WTC11 (cell line): ENCODE data around the gene FEM1A. TPM values are rescaled to one million over a fixed set of nuclear protein-coding genes. Genes with fewer than 3 reads are reported as not detected.
A peak's percentile ranks its signal among the peaks of the same experiment; 100 is the strongest.

Source experiments
- AFF4 ChIP-seq: sonication (generic); formaldehyde crosslinking; IDR thresholded peaks from 2 replicates; pipeline ENCODE4 v1.8.1; 2023; ENCODE audit warnings: mild to moderate bottlenecking, missing genetic modification reagents, borderline replicate concordance
- ARID4B ChIP-seq: sonication (generic); formaldehyde crosslinking; IDR thresholded peaks from 2 replicates; pipeline ENCODE4 v1.8.0; 2023; ENCODE audit warnings: missing genetic modification reagents, mild to moderate bottlenecking, borderline replicate concordance
- ATF2 ChIP-seq: sonication (generic); formaldehyde crosslinking; IDR thresholded peaks from 2 replicates; pipeline ENCODE4 v1.8.1; 2022; ENCODE audit warnings: low read depth, missing genetic modification reagents, borderline replicate concordance
- CDX4 ChIP-seq: fragments of 250-450 bp; sonication (Bioruptor Pico); IDR thresholded peaks from 2 replicates; pipeline ENCODE4 v1.9.0; 2021; ENCODE audit warnings: moderate library complexity, mild to moderate bottlenecking, inconsistent platforms, borderline replicate concordance
- CREB1 ChIP-seq: sonication (generic); formaldehyde crosslinking; IDR thresholded peaks from 2 replicates; pipeline ENCODE4 v1.8.0; 2023; ENCODE audit warnings: mild to moderate bottlenecking, missing genetic modification reagents
- E2F1 ChIP-seq: sonication (generic); formaldehyde crosslinking; IDR thresholded peaks from 2 replicates; pipeline ENCODE4 v1.8.0; 2022; ENCODE audit warnings: mild to moderate bottlenecking, missing genetic modification reagents
- FOXK1 ChIP-seq: sonication (generic); formaldehyde crosslinking; IDR thresholded peaks from 2 replicates; pipeline ENCODE4 v1.8.0; 2022; ENCODE audit warnings: mild to moderate bottlenecking, moderate library complexity, missing genetic modification reagents
- HMGA2 ChIP-seq: fragments of 250-450 bp; sonication (Bioruptor Pico); IDR thresholded peaks from 2 replicates; pipeline ENCODE4 v1.4.0; 2021; ENCODE audit warnings: mild to moderate bottlenecking, moderate library complexity
- MLX ChIP-seq: sonication (generic); formaldehyde crosslinking; IDR thresholded peaks from 2 replicates; pipeline ENCODE4 v1.8.1; 2023; ENCODE audit warnings: mild to moderate bottlenecking, missing genetic modification reagents, moderate library complexity
- NR1H2 ChIP-seq: sonication (generic); formaldehyde crosslinking; IDR thresholded peaks from 2 replicates; pipeline ENCODE4 v1.9.0; 2021; ENCODE audit warnings: mild to moderate bottlenecking, moderate library complexity, missing genetic modification reagents
- OVOL2 ChIP-seq: fragments of 250-450 bp; sonication (Bioruptor Pico); IDR thresholded peaks from 2 replicates; pipeline ENCODE4 v1.9.0; 2021; ENCODE audit warnings: mild to moderate bottlenecking, borderline replicate concordance
- PREB ChIP-seq: sonication (generic); formaldehyde crosslinking; IDR thresholded peaks from 2 replicates; pipeline ENCODE4 v1.8.1; 2022; ENCODE audit warnings: mild to moderate bottlenecking, missing genetic modification reagents, moderate library complexity, borderline replicate concordance
- TP53 ChIP-seq: sonication (generic); formaldehyde crosslinking; IDR thresholded peaks from 2 replicates; pipeline ENCODE4 v1.8.1; 2023; ENCODE audit warnings: mild to moderate bottlenecking, missing genetic modification reagents
- ZNF219 ChIP-seq: sonication (generic); formaldehyde crosslinking; IDR thresholded peaks from 2 replicates; pipeline ENCODE4 v1.8.0; 2023; ENCODE audit warnings: missing genetic modification reagents, mild to moderate bottlenecking, borderline replicate concordance
- ZNF317 ChIP-seq: sonication (generic); formaldehyde crosslinking; IDR thresholded peaks from 2 replicates; pipeline ENCODE4 v1.8.1; 2023; ENCODE audit warnings: low read depth, mild to moderate bottlenecking, moderate library complexity, missing genetic modification reagents, borderline replicate concordance
- ZNF396 ChIP-seq: fragments of 250-450 bp; sonication (Bioruptor Pico); IDR thresholded peaks from 2 replicates; pipeline ENCODE4 v1.8.0; 2021; ENCODE audit warnings: mild to moderate bottlenecking, moderate library complexity, borderline replicate concordance
- ZNF416 ChIP-seq: fragments of 250-450 bp; sonication (Bioruptor Pico); IDR thresholded peaks from 2 replicates; pipeline ENCODE4 v1.9.0; 2021; ENCODE audit warnings: mild to moderate bottlenecking, inconsistent platforms
- ZNF532 ChIP-seq: fragments of 250-450 bp; sonication (Bioruptor Pico); IDR thresholded peaks from 2 replicates; pipeline ENCODE4 v1.9.0; 2021; ENCODE audit warnings: mild to moderate bottlenecking, borderline replicate concordance
- ZNF671 ChIP-seq: fragments of 250-450 bp; sonication (Bioruptor Pico); IDR thresholded peaks from 2 replicates; pipeline ENCODE4 v1.8.0; 2021; ENCODE audit warnings: mild to moderate bottlenecking
- total RNA-seq: library from RNA; stranded (reverse); gene quantifications from 3 replicates; pipeline ENCODE4 v1.2.3, GENCODE V29; 2021

The FEM1A gene
- total RNA-seq, 1 experiment from 2014 or later, result 15.7 TPM

- peak; percentile 98 for TF ChIP-seq ATF2 (CRISPR knock-in tag)
- TF ChIP-seq HMGA2 (CRISPR knock-in tag), result no peak
- no peak for TF ChIP-seq CDX4
- peak; percentile 100 for TF ChIP-seq MLX (CRISPR knock-in tag)
- TF ChIP-seq OVOL2 (CRISPR knock-in tag), result no peak
- TF ChIP-seq ZNF416, result peak; percentile 95
- TF ChIP-seq PREB (CRISPR knock-in tag), result peak; percentile 100
- TF ChIP-seq ZNF671, result peak; percentile 96
- TF ChIP-seq ZNF396 (CRISPR knock-in tag), result peak; percentile 100
- peak; percentile 100 for TF ChIP-seq FOXK1
- TF ChIP-seq ZNF317, result peak; percentile 94
- TF ChIP-seq NR1H2 (CRISPR knock-in tag), result peak; percentile 99
- TF ChIP-seq ARID4B, result peak; percentile 100
- TF ChIP-seq E2F1 (CRISPR knock-in tag), result peak; percentile 100
- TF ChIP-seq ZNF532 (CRISPR knock-in tag), result peak; percentile 96
- peak; percentile 100 for TF ChIP-seq AFF4 (CRISPR knock-in tag)
- peak; percentile 100 for TF ChIP-seq TP53 (CRISPR knock-in tag)
- peak; percentile 100 for TF ChIP-seq CREB1
- peak; percentile 100 for TF ChIP-seq ZNF219
Measured at GRCh38 chr19:4768934-4769777, 22.4 kb upstream of the FEM1A start (continued).
